ENCODE data around the gene CD79A.

CD79A gene

GRCh38 chr19:41886761-41887710 lies 10.0 kb downstream of the CD79A start:
- peak; percentile 82 for DNase-seq

GRCh38 chr19:41887711-41888382 lies 10.8 kb downstream of the CD79A start:
- peak; percentile 93 for DNase-seq

- DNase-seq: peak; percentile 52
Observed at GRCh38 chr19:41888926-41889325, 11.8 kb downstream of the CD79A start.

- DNase-seq: no peak
Observed at GRCh38 chr19:41889896-41890295, 12.8 kb downstream of the CD79A start.

GRCh38 chr19:41890936-41891335 lies 13.9 kb downstream of the CD79A start:
- DNase-seq: no peak

- no peak for DNase-seq
Observed at GRCh38 chr19:41892173-41892902, 15.3 kb downstream of the CD79A start.

- peak; percentile 38 for DNase-seq
Observed at GRCh38 chr19:41893899-41894298, 16.8 kb downstream of the CD79A start.

DNA sequence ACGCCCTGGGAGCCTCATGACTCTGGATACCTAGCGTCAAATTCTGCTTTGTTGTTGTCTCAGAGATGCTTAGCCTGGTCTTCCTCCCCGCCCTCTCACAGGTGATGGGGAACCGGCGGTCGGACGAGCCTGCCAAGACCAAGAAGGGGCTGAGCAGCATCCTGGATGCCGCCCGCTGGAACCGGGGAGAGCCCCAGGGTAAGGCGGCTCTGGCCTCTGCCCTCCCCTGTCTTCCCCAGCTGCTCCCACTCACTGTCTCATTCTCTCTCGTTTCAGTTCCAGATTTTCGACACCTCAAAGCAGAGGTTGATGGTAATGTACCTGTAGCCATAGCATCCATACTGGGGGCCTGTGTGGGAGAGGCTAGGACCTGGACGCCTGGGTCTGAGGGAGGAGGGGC lies 17.3 kb downstream of the CD79A start:
- no peak for DNase-seq

GRCh38 chr19:41895745-41896580 lies 18.9 kb downstream of the CD79A start:
- DNase-seq: no peak

GRCh38 chr19:41896581-41896942 lies 19.5 kb downstream of the CD79A start:
- no peak for DNase-seq

- DNase-seq: no peak
Observed at GRCh38 chr19:41897181-41897580, 20.1 kb downstream of the CD79A start.

- DNase-seq: no peak
Observed at GRCh38 chr19:41897820-41898219, 20.7 kb downstream of the CD79A start.

DNA sequence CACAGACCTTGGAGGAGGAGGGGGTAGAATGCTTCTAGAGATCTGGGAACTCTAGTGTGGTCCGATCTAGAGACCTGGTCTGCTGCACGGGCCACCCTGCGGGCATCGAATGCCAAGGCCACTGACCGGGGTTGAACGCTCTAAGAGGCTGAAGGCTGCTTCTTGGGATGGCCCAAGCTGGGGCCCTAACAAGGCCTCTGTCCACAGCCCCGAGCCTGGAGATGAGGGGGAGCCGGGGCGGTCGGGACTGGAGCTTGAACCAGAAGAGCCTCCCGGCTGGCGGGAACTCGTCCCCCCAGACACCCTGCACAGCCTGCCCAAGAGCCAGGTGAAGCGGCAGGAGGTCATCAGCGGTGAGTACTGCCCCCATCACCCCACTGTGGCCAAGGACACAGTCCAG lies 21.2 kb downstream of the CD79A start:
- DNase-seq: no peak

DNA sequence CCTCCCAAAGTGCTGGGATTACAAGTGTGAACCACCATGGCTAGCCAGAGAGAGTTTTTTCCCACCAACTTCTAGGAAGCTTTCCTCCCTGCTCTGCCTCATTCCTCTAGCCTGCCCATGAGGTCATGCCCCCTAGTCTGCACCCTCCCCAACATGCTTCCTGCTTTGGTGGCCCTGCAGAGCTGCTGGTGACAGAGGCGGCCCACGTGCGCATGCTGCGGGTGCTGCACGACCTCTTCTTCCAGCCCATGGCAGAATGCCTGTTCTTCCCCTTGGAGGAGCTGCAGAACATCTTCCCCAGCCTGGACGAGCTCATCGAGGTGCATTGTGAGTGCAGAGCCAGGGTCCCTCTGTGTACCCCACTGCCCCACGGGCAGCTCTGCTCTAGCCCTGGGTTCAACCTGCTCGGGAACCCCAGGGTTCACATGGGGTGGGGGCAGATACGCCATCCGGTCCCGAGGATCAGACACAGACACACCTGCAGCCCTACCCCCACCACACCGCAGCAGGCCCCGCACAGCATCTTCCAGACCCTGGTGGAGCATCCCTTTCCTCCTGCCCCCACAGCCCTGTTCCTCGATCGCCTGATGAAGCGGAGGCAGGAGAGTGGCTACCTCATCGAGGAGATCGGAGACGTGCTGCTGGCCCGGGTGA lies 24.8 kb downstream of the CD79A start:
- DNase-seq: no peak

DNA sequence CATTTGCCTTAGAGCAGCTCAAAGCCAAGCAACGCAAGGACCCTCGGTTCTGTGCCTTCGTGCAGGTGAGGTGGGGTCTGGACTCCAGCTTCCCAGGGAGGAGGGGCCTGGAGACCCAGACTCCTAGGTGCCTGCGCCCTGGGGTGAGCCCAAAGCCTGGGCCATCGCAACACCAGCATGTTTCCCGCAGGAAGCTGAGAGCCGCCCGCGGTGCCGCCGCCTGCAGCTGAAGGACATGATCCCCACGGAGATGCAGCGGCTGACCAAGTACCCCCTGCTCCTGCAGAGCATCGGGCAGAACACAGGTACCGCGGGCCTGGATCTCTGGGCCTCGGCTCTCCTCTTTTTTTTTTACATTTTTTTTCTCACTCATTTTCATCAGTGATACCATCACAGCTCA lies 25.5 kb downstream of the CD79A start:
- DNase-seq: no peak

DNA sequence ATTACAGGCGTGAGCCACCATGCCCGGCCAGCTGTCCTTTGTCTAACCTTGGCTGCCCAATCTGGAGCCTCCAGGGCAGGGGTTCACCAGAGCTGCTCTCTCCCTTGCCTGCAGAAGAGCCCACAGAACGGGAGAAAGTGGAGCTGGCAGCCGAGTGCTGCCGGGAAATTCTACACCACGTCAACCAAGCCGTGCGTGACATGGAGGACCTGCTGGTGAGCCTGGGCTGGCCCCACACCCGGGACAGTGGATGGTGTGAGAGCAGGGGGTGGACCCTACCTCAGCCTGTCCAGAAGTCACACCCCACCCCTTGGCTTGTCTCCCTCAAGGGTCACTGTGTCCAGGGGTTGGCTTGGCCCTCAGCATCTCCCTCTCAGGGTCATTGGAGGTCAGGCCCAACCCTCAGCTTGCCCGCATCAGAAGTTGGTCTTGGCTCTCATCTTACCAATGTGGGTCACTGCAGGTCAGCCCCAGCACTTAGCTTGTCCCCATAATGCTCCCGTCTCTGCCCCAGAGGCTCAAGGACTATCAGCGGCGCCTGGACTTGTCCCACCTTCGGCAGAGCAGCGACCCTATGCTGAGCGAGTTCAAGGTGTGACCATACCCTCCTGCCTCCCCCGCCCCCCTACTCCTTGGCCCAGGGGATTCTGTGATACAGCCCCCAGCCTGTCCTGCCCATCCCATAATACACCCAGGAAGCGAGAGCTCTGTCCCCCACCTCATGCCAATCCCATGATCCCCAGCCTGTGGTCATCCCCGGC lies 26.3 kb downstream of the CD79A start:
- DNase-seq: no peak

GRCh38 chr19:41904118-41904870 lies 27.2 kb downstream of the CD79A start:
- DNase-seq: no peak

DNA sequence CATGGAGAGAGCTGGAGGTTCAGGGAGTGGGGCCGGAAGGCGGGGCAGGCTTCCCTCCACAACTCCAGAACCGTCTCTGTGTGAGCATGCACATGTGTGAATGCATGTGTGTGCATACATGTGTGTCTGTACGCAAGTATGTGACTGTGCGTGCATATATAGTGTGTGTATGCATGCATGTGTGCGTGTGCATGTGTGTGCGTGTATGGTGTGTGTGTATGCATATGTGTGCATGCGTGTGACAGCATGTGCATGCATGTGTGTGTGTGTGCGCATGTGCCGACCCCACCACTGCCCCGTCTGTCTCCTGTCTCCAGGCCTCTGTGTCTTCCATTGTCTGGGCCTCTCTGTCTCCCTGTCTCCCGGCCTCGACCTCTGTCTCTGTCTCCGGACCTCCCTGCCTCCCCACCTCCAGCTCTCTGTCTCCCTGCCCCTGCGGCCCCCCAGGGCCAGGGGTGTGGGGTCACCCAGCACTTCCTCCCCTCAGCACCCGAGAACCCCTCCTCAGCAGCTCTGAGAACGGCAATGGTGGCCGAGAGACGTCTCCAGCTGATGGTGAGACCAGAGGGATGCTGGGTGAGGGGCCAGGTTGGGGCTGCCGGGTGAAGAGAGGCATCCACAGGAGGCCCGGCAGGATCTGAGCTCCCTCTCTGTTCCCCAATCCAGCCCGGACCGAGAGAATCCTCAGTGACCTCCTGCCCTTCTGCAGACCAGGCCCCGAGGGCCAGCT lies 28.4 kb downstream of the CD79A start:
- no peak for DNase-seq

DNA sequence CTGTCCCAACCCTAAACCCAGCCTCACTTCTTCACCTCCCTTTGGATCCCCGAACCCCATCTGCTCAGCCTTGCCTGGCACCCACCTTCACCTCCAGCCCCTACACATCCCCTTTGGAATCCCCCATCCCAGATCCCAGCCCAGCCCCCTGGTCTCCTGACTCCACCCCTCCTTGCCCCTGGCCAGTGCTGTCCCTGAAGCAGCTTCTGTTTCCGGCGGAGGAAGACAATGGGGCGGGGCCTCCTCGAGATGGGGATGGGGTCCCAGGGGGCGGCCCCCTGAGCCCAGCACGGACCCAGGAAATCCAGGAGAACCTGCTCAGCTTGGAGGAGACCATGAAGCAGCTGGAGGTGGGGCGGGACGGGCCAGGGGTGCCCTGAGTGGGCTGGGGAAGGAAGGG lies 29.2 kb downstream of the CD79A start:
- no peak for DNase-seq
